Measurements from ENCODE around the gene SLC22A23. TPM values are rescaled to one million over a fixed set of nuclear protein-coding genes. Genes with fewer than 3 reads are reported as not detected.
A peak's percentile ranks its signal among the peaks of the same experiment; 100 is the strongest.

SLC22A23 gene
- total and polyA plus RNA-seq, 8 donors, result 5.9 to 241 (median 18.9) TPM

DNA sequence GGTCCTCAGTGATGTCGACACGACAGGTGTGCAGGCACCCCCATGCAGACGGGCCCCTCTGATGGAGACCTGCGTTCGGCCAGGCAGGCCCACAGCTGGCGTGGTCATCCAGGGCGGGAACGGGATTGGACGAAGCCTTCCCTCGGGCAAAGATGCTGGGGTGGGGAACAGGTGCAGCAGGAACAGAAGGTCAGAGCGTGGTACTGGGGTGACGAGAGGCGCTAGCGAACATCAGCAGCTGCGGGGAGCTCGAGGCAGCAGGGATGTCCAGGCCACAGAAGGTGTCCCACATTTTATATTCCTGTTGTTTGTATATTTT lies 96.2 kb downstream of the SLC22A23 start:
- DNase-seq, result no peak
- intact Hi-C loops (cut with DNase I; ENCODE audit: low total_unique reads), result no loop called here
- Histone ChIP-seq H3K27ac (peak overlapping the region in 1 of 5 donors; percentile 29), H3K4me1 (peaks cover 29 to 49% (median 47%) of the 10 kb centered on the region in 4 donors), H3K9me3 (no peaks in the 10 kb centered on the region), H3K36me3 (no peaks in the 10 kb centered on the region), H3K4me3 (no peak overlapping the region), H3K27me3 (no peaks in the 10 kb centered on the region)
- TF ChIP-seq POLR2A (IDR thresholded peaks at IDR 0.05), result no peak
- no peak for TF ChIP-seq CTCF (IDR thresholded peaks at IDR 0.05)
- TF ChIP-seq EP300 (IDR thresholded peaks at IDR 0.05), result no peak
- no peak for TF ChIP-seq POLR2AphosphoS5 (IDR thresholded peaks at IDR 0.05)
- WGBS, 5 donors, result 91 to 96% (median 95%) methylated on average over 16 of the region's 16 CpGs

DNA sequence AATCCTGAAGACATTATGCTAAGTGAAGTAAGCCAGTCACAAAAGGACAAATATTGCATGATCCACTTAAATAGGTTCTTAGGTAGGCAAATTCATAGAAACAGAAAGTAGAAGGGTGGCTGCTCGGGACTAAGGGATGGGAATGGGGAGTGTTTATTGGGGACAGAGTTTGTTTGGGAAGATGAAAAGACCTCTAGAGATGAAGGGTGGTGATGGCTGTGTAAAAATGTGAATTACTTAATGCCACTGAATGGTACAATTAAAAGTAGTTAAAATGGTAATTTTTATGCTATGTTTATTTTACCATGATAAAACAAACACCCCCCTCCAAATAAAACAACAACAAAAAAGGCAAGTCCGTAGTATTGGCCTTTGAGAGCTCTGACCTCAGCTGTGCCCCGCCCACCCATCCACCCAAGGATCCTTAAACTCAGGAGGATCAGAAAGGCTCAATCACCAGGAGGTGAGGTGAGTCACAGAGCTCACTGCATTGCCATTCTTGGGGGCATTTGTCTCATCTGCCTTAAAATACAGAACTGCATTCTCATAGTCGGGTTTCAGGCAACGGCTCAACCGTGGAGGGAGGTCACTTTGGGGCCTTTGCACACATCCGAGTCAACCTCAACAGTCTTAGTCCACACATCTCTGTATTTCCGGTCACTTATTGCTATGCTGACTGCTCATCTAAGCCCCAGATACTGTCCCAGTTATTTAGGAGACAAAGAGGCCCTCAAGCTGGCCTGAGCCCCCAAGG lies 96.7 kb downstream of the SLC22A23 start:
- Histone ChIP-seq H3K27ac (peak overlapping the region in 2 of 5 donors; percentile 17 to 29), H3K27me3 (no peaks in the 10 kb centered on the region), H3K4me1 (peaks cover 35 to 54% (median 52%) of the 10 kb centered on the region in 4 donors), H3K36me3 (no peaks in the 10 kb centered on the region), H3K4me3 (no peak overlapping the region), H3K9me3 (no peaks in the 10 kb centered on the region)
- 78 to 88% (median 86%) methylated on average over 8 of the region's 8 CpGs for WGBS, 5 donors
- TF ChIP-seq POLR2AphosphoS5 (IDR thresholded peaks at IDR 0.05) (no peak), POLR2A (IDR thresholded peaks at IDR 0.05) (no peak), EP300 (IDR thresholded peaks at IDR 0.05) (no peak), CTCF (IDR thresholded peaks at IDR 0.05) (no peak)
- DNase-seq, result no peak
- intact Hi-C loops (cut with DNase I; ENCODE audit: low total_unique reads), result no loop called here

DNA sequence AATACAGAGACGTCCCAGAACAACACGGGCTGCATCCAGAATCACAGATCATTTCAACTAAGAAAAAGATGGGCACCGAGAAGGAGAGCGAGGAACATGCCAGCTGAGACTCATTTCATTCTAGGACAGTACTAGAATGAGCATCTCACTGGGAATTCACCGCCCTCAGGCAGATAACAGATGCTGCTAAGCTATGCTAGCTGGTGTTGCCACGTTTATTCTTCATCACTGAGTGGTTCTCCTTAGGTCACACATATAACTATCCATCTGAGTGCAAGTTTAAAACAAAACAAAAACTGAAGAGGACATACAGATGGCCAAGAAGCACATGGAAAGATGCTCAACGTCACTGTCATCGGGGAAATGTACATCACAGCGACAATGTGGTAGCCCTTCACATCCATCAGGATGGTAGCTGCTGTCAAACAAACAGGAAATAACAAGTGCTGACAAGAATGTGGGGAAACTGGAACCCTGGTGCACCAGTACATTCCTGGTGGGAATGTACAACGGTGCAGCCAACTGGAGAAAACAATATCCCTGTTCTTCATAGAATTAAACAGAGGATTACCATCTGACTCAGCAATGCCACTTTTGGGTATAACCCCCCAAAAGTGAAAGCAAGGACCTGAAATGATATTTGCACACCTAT lies 97.6 kb downstream of the SLC22A23 start:
- no peak for DNase-seq
- H3K4me3 ChIP-seq, result no peak overlapping the region
- no peaks in the 10 kb centered on the region for H3K9me3 ChIP-seq
- H3K27me3 ChIP-seq, result no peaks in the 10 kb centered on the region
- no peaks in the 10 kb centered on the region for H3K36me3 ChIP-seq
- TF ChIP-seq POLR2AphosphoS5 (IDR thresholded peaks at IDR 0.05), result no peak
- TF ChIP-seq EP300 (IDR thresholded peaks at IDR 0.05), result no peak
- TF ChIP-seq POLR2A (IDR thresholded peaks at IDR 0.05), result no peak
- no peak for TF ChIP-seq CTCF (IDR thresholded peaks at IDR 0.05)
- H3K4me1 ChIP-seq, result peaks cover 36 to 57% (median 53%) of the 10 kb centered on the region in 4 donors
- intact Hi-C loops (cut with DNase I; ENCODE audit: low total_unique reads), result no loop called here
- H3K27ac ChIP-seq, result peak overlapping the region in 2 of 5 donors; percentile 90 to 96
- 73 to 79% (median 77%) methylated on average over 10 of the region's 10 CpGs for WGBS, 5 donors

GRCh38 chr6:3358413-3359100 lies 98.3 kb downstream of the SLC22A23 start:
- 89 to 95% (median 93%) methylated on average over 14 of the region's 14 CpGs for WGBS, 5 donors
- Histone ChIP-seq H3K27ac (peak overlapping the region in 4 of 5 donors; percentile 85 to 96 (median 89)), H3K4me3 (no peak overlapping the region), H3K4me1 (peaks cover 36 to 57% (median 50%) of the 10 kb centered on the region in 4 donors), H3K27me3 (no peaks in the 10 kb centered on the region), H3K9me3 (no peaks in the 10 kb centered on the region), H3K36me3 (no peaks in the 10 kb centered on the region)
- intact Hi-C loops (cut with DNase I; ENCODE audit: low total_unique reads), result no loop called here
- TF ChIP-seq EP300 (IDR thresholded peaks at IDR 0.05), result no peak
- TF ChIP-seq CTCF (IDR thresholded peaks at IDR 0.05), result no peak
- no peak for TF ChIP-seq POLR2A (IDR thresholded peaks at IDR 0.05)
- TF ChIP-seq POLR2AphosphoS5 (IDR thresholded peaks at IDR 0.05), result no peak
- DNase-seq, result no peak

All from stomach (tissue), 9 donors.